ENCODE measurements around the gene SLMAP.

DNA sequence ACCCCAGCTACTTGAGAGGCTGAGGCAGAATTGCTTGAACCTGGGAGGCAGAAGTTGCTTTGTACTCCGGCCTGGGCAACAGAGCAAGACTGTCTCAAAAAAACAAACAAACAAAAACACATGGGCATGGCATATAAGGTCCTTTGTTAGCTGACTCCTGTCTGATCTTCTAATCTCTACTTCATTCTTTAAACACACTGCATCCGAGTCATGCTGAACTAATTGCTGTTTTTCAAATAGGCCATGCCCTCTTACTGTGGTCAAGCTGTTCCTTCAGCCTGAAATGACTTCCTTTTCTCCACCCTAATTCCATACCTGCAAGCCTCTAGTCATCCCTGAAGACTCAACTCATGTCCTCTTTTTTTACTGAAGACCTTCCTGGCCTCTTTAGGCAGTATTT, 22.3 kb upstream of the SLMAP start:
- TF ChIP-seq, protein P1, sequence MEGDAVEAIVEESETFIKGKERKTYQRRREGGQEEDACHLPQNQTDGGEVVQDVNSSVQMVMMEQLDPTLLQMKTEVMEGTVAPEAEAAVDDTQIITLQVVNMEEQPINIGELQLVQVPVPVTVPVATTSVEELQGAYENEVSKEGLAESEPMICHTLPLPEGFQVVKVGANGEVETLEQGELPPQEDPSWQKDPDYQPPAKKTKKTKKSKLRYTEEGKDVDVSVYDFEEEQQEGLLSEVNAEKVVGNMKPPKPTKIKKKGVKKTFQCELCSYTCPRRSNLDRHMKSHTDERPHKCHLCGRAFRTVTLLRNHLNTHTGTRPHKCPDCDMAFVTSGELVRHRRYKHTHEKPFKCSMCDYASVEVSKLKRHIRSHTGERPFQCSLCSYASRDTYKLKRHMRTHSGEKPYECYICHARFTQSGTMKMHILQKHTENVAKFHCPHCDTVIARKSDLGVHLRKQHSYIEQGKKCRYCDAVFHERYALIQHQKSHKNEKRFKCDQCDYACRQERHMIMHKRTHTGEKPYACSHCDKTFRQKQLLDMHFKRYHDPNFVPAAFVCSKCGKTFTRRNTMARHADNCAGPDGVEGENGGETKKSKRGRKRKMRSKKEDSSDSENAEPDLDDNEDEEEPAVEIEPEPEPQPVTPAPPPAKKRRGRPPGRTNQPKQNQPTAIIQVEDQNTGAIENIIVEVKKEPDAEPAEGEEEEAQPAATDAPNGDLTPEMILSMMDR (IDR thresholded peaks at IDR 0.05; ENCODE audit: insufficient read depth, low read depth, low read length): no peak
- TF ChIP-seq EZH2 (IDR thresholded peaks at IDR 0.05; ENCODE audit: insufficient read depth, low read length): no peak
